ENCODE results near the gene NCOA6. TPM values are rescaled to one million over a fixed set of nuclear protein-coding genes. Genes with fewer than 3 reads are reported as not detected.

NCOA6 gene
- total RNA-seq, 1 donor: 8.6 TPM

GRCh38 chr20:34711813-34712430 lies 113.5 kb downstream of the NCOA6 start:
- no peak for DNase-seq (ENCODE audit: low read depth)
- no peak overlapping the region for H3K4me3 ChIP-seq (ENCODE audit: low read depth, low read length)
- TF ChIP-seq CTCF (IDR thresholded peaks at IDR 0.05; ENCODE audit: insufficient read depth, low read depth, low read length): no peak

- no peak for DNase-seq (ENCODE audit: low read depth)
- no peak overlapping the region for H3K4me3 ChIP-seq (ENCODE audit: low read depth, low read length)
- no peak for TF ChIP-seq CTCF (IDR thresholded peaks at IDR 0.05; ENCODE audit: insufficient read depth, low read depth, low read length)
Measured at GRCh38 chr20:34710861-34711574, 114.4 kb downstream of the NCOA6 start.

GRCh38 chr20:34710568-34710839 lies 114.9 kb downstream of the NCOA6 start:
- TF ChIP-seq CTCF (IDR thresholded peaks at IDR 0.05; ENCODE audit: insufficient read depth, low read depth, low read length): no peak
- peak overlapping the region; percentile 54 for H3K4me3 ChIP-seq (ENCODE audit: low read depth, low read length)
- DNase-seq (ENCODE audit: low read depth): no peak

GRCh38 chr20:34709831-34710567 lies 115.5 kb downstream of the NCOA6 start:
- peak; percentile 71 for DNase-seq (ENCODE audit: low read depth)
- H3K4me3 ChIP-seq (ENCODE audit: low read depth, low read length): peak overlapping the region; percentile 75
- TF ChIP-seq CTCF (IDR thresholded peaks at IDR 0.05; ENCODE audit: insufficient read depth, low read depth, low read length): no peak

GRCh38 chr20:34709044-34709830 lies 116.2 kb downstream of the NCOA6 start:
- DNase-seq (ENCODE audit: low read depth): peak; percentile 85
- peak overlapping the region; percentile 75 for H3K4me3 ChIP-seq (ENCODE audit: low read depth, low read length)
- no peak for TF ChIP-seq CTCF (IDR thresholded peaks at IDR 0.05; ENCODE audit: insufficient read depth, low read depth, low read length)

GRCh38 chr20:34708621-34709043 lies 116.8 kb downstream of the NCOA6 start:
- TF ChIP-seq CTCF (IDR thresholded peaks at IDR 0.05; ENCODE audit: insufficient read depth, low read depth, low read length): peak; percentile 52
- peak overlapping the region; percentile 75 for H3K4me3 ChIP-seq (ENCODE audit: low read depth, low read length)
- DNase-seq (ENCODE audit: low read depth): peak; percentile 53

All from fibroblast of villous mesenchyme (primary cell).